Measurements from ENCODE around the gene TRMT2A.

DNA sequence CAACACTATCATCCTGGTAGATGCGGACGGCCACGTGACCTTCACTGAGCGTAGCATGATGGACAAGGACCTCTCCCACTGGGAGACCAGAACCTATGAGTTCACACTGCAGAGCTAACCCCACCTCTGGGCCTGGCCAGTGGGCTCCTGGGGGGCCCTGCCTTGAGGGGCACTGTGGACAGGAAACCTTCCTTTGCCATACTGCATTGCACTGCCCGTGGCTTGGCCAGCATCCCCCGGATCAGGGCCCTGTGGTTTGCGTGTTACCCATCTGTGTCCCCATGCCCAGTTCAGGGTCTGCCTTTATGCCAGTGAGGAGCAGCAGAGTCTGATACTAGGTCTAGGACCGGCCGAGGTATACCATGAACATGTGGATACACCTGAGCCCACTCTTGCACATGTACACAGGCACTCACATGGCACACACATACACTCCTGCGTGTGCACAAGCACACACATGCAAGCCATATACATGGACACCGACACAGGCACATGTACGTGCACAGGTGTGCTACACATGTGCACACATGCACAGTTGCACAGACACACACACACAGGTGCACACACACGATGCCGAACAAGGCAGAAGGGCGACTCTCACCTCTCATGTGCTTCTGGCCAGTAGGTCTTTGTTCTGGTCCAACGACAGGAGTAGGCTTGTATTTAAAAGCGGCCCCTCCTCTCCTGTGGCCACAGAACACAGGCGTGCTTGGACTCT, 52.3 kb downstream of the TRMT2A start:
- TF ChIP-seq CTCF (IDR thresholded peaks at IDR 0.05) (no peak), POLR2A (IDR thresholded peaks at IDR 0.05; ENCODE audit: low read depth) (no peak)

All from esophagus muscularis mucosa (tissue), 3 donors.